Tibial nerve (tissue), 4 donors: ENCODE results near the gene TPRN. TPM values are rescaled to one million over a fixed set of nuclear protein-coding genes. Genes with fewer than 3 reads are reported as not detected.

ENCODE experiments used
- DNase-seq, 2 donors: peaks; one replicate each; pipeline ENCODE4 v3.0.0-alpha.2; 2019; ENCODE audit warnings: low spot score in 2 of 2
- H3K27ac ChIP-seq, 4 donors: fragments of 200-600 bp; sonication (generic) in 3 of 4; one replicate each; pipeline ENCODE4 v1.5.1; 2017 to 2019; ENCODE audit warnings: mild to moderate bottlenecking in 1 of 4
- H3K27me3 ChIP-seq, 2 donors: fragments of 200-600 bp; sonication (generic) in 1 of 2; one replicate each; pipeline versions ENCODE4 v1.5.1 to v1.6.0; 2017 to 2019
- H3K36me3 ChIP-seq, 3 donors: fragments of 200-600 bp; sonication (generic); one replicate each; pipeline ENCODE4 v1.5.1; 2018 to 2019
- H3K4me1 ChIP-seq, 4 donors: fragments of 200-600 bp; sonication (generic) in 3 of 4; one replicate each; pipeline ENCODE4 v1.5.1; 2017 to 2019
- H3K4me3 ChIP-seq, 4 donors: fragments of 200-600 bp; sonication (generic) in 3 of 4; one replicate each; pipeline ENCODE4 v1.5.1; 2017 to 2019; ENCODE audit warnings: mild to moderate bottlenecking in 1 of 4, moderate library complexity in 1 of 4
- H3K9me3 ChIP-seq, 4 donors: fragments of 200-600 bp; sonication (generic) in 3 of 4; one replicate each; pipeline ENCODE4 v1.5.1; 2017 to 2019
- CTCF ChIP-seq, 5 experiments: fragments of 200-600 bp in 3 of 5; fragments of 450-650 bp in 2 of 5; sonication (generic) in 3 of 5; IDR thresholded peaks; one replicate each; pipeline ENCODE4 v1.5.1; 2016 to 2019; ENCODE audit warnings: antibody characterized with exemption in 5 of 5, mild to moderate bottlenecking in 3 of 5, moderate library complexity in 2 of 5
- EP300 ChIP-seq, 2 donors: sonication (generic); formaldehyde crosslinking; IDR thresholded peaks; one replicate each; pipeline ENCODE4 v1.6.1; 2017; ENCODE audit warnings: antibody characterized with exemption in 2 of 2, mild to moderate bottlenecking in 1 of 2
- POLR2A ChIP-seq, 2 donors: fragments of 450-650 bp; IDR thresholded peaks; one replicate each; pipeline ENCODE4 v1.6.1; 2017; ENCODE audit warnings: antibody characterized with exemption in 2 of 2, mild to moderate bottlenecking in 2 of 2, moderate library complexity in 2 of 2
- WGBS, 2 donors: methylation state at CpG; one replicate each; pipeline ENCODE4 v1.1.5; 2018; 5-methylcytosine and 5-hydroxymethylcytosine counted together
- total RNA-seq, 4 donors: library from RNA; depleted of rRNA; stranded (reverse); fragments of >200 nt; gene quantifications; one replicate each; pipeline ENCODE4 v1.1.0, GENCODE V29; 2016

The TPRN gene
- total RNA-seq, 4 donors from 2014 or later, result 6.8 to 12.3 (median 8.9) TPM

- no peak for TF ChIP-seq EP300 (IDR thresholded peaks at IDR 0.05)
- TF ChIP-seq CTCF (IDR thresholded peaks at IDR 0.05), result no peak
- TF ChIP-seq POLR2A (IDR thresholded peaks at IDR 0.05), result no peak
- no peak overlapping the region for H3K4me3 ChIP-seq
- H3K9me3 ChIP-seq, result no peaks in the 10 kb centered on the region
- peak overlapping the region in 1 of 4 donors; percentile 65 for H3K27ac ChIP-seq
- no peak for DNase-seq
- WGBS, 2 donors, result 73 to 79% methylated on average over 13 to 20 of the region's 21 CpGs
- H3K27me3 ChIP-seq, result no peaks in the 10 kb centered on the region
- H3K4me1 ChIP-seq, result peaks cover 7 to 67% (median 16%) of the 10 kb centered on the region in 4 donors
- H3K36me3 ChIP-seq, result peaks cover 0 to 17% (median 0%) of the 10 kb centered on the region in 3 donors
These were observed 4.9 kb downstream of the TPRN start for GRCh38 chr9:137195525-137196220.

GRCh38 chr9:137194909-137195308 lies 5.6 kb downstream of the TPRN start:
- Histone ChIP-seq H3K27ac (peak overlapping the region in 1 of 4 donors; percentile 0), H3K9me3 (no peaks in the 10 kb centered on the region), H3K27me3 (no peaks in the 10 kb centered on the region), H3K4me3 (no peak overlapping the region), H3K4me1 (peaks cover 9 to 74% (median 22%) of the 10 kb centered on the region in 4 donors), H3K36me3 (peaks cover 0 to 25% (median 6%) of the 10 kb centered on the region in 3 donors)
- no peak for DNase-seq
- TF ChIP-seq CTCF (IDR thresholded peaks at IDR 0.05), result no peak
- TF ChIP-seq POLR2A (IDR thresholded peaks at IDR 0.05), result no peak
- no peak for TF ChIP-seq EP300 (IDR thresholded peaks at IDR 0.05)
- WGBS, 2 donors, result 85% methylated on average over 4 to 10 of the region's 10 CpGs

GRCh38 chr9:137194388-137194787 lies 6.2 kb downstream of the TPRN start:
- H3K4me1 ChIP-seq, result peaks cover 11 to 74% (median 22%) of the 10 kb centered on the region in 4 donors
- TF ChIP-seq CTCF (IDR thresholded peaks at IDR 0.05), result no peak
- TF ChIP-seq EP300 (IDR thresholded peaks at IDR 0.05), result no peak
- no peak for TF ChIP-seq POLR2A (IDR thresholded peaks at IDR 0.05)
- H3K27ac ChIP-seq, result peak overlapping the region in 1 of 4 donors; percentile 0
- no peak for DNase-seq
- no peaks in the 10 kb centered on the region for H3K27me3 ChIP-seq
- H3K36me3 ChIP-seq, result peaks cover 0 to 27% (median 7%) of the 10 kb centered on the region in 3 donors
- no peaks in the 10 kb centered on the region for H3K9me3 ChIP-seq
- H3K4me3 ChIP-seq, result no peak overlapping the region
- WGBS, 2 donors, result 47 to 62% methylated on average over 2 to 12 of the region's 16 CpGs

DNA sequence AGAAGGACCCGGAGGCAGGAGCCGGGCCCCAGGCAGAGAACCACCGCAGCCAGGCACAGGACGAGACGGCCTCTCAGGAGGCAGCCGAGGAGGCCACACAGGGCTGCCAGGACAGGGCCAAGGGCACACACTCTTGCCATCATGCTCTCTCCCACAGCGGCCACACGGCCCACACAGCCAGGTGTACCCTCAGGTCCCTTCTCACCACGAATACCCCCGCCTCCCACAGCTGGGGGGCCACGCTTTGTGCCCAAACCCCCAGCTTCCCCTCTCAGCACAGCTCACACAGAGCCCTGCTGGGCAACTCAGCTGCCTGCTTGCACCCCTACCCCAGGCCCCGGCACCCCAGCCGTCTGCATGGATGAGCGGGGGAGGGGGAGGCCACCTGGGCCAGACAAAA lies 6.8 kb downstream of the TPRN start:
- Histone ChIP-seq H3K36me3 (peaks cover 0 to 27% (median 7%) of the 10 kb centered on the region in 3 donors), H3K27me3 (no peaks in the 10 kb centered on the region), H3K27ac (no peak overlapping the region), H3K4me1 (peaks cover 7 to 72% (median 20%) of the 10 kb centered on the region in 4 donors), H3K9me3 (no peaks in the 10 kb centered on the region), H3K4me3 (no peak overlapping the region)
- WGBS, 2 donors, result 84 to 86% methylated on average over 11 to 13 of the region's 14 CpGs
- no peak for DNase-seq
- TF ChIP-seq POLR2A (IDR thresholded peaks at IDR 0.05) (no peak), EP300 (IDR thresholded peaks at IDR 0.05) (no peak), CTCF (IDR thresholded peaks at IDR 0.05) (no peak)

GRCh38 chr9:137192859-137193258 lies 7.7 kb downstream of the TPRN start:
- Histone ChIP-seq H3K9me3 (no peaks in the 10 kb centered on the region), H3K4me3 (no peak overlapping the region), H3K27me3 (no peaks in the 10 kb centered on the region), H3K36me3 (peaks cover 0 to 27% (median 7%) of the 10 kb centered on the region in 3 donors), H3K27ac (no peak overlapping the region), H3K4me1 (peaks cover 7 to 64% (median 17%) of the 10 kb centered on the region in 4 donors)
- WGBS, 2 donors, result 60 to 86% methylated on average over 1 to 2 of the region's 2 CpGs
- TF ChIP-seq CTCF (IDR thresholded peaks at IDR 0.05) (no peak), POLR2A (IDR thresholded peaks at IDR 0.05) (no peak)
- no peak for DNase-seq
